Measurements from ENCODE around the gene AKT1. TPM values are rescaled to one million over a fixed set of nuclear protein-coding genes. Genes with fewer than 3 reads are reported as not detected.

The AKT1 gene
- total RNA-seq, 1 donor from 2014 or later = 92.8 TPM

- no peak for DNase-seq (ENCODE audit: extremely low spot score in 2 of 2)
- Histone ChIP-seq H3K36me3 (peaks cover 0 to 14% of the 10 kb centered on the region in 2 donors), H3K4me3 (no peak overlapping the region), H3K9me3 (no peaks in the 10 kb centered on the region), H3K27me3 (no peaks in the 10 kb centered on the region), H3K4me1 (peaks cover 11% of the 10 kb centered on the region), H3K27ac (no peak overlapping the region)
- TF ChIP-seq POLR2AphosphoS5 (IDR thresholded peaks at IDR 0.05; ENCODE audit: insufficient read depth in 1 of 2, low read depth in 1 of 2) (no peak), POLR2A (IDR thresholded peaks at IDR 0.05) (no peak)
- intact Hi-C loops (cut with DNase I) = no loop called here
Observed at GRCh38 chr14:104767634-104767918, 28.0 kb downstream of the AKT1 start.

- no peak for TF ChIP-seq CTCF (IDR thresholded peaks at IDR 0.05)
- Histone ChIP-seq H3K36me3 (peaks cover 0 to 14% of the 10 kb centered on the region in 2 donors), H3K4me3 (no peak overlapping the region), H3K9me3 (no peaks in the 10 kb centered on the region), H3K27ac (no peak overlapping the region), H3K27me3 (no peaks in the 10 kb centered on the region), H3K4me1 (peaks cover 11% of the 10 kb centered on the region)
- intact Hi-C loops (cut with DNase I) = no loop called here
- no peak for DNase-seq (ENCODE audit: extremely low spot score in 2 of 2)
Observed at GRCh38 chr14:104766863-104767633, 28.5 kb downstream of the AKT1 start.

- Histone ChIP-seq H3K4me3 (no peak overlapping the region), H3K4me1 (peaks cover 11% of the 10 kb centered on the region), H3K27ac (no peak overlapping the region), H3K9me3 (no peaks in the 10 kb centered on the region), H3K36me3 (peaks cover 0 to 7% of the 10 kb centered on the region in 2 donors), H3K27me3 (no peaks in the 10 kb centered on the region)
- DNase-seq (ENCODE audit: extremely low spot score in 2 of 2) = no peak
- intact Hi-C loops (cut with DNase I) = no loop called here
- TF ChIP-seq POLR2AphosphoS5 (IDR thresholded peaks at IDR 0.05; ENCODE audit: insufficient read depth in 1 of 2, low read depth in 1 of 2) (no peak), POLR2A (IDR thresholded peaks at IDR 0.05) (no peak), CTCF (IDR thresholded peaks at IDR 0.05) (no peak)
Observed at GRCh38 chr14:104766256-104766862, 29.2 kb downstream of the AKT1 start.

- no peak for DNase-seq (ENCODE audit: extremely low spot score in 2 of 2)
- Histone ChIP-seq H3K36me3 (no peaks in the 10 kb centered on the region), H3K27me3 (no peaks in the 10 kb centered on the region), H3K4me1 (peaks cover 11% of the 10 kb centered on the region), H3K27ac (no peak overlapping the region), H3K4me3 (no peak overlapping the region), H3K9me3 (no peaks in the 10 kb centered on the region)
- TF ChIP-seq CTCF (IDR thresholded peaks at IDR 0.05) (no peak), POLR2AphosphoS5 (IDR thresholded peaks at IDR 0.05; ENCODE audit: insufficient read depth in 1 of 2, low read depth in 1 of 2) (no peak), POLR2A (IDR thresholded peaks at IDR 0.05) (no peak)
- intact Hi-C loops (cut with DNase I) = no loop called here
Observed at GRCh38 chr14:104765517-104765916, 30.0 kb downstream of the AKT1 start.

GRCh38 chr14:104758981-104759969 is 36.3 kb downstream of the AKT1 start:
- Histone ChIP-seq H3K4me1 (peaks cover 15% of the 10 kb centered on the region), H3K4me3 (no peak overlapping the region), H3K9me3 (no peaks in the 10 kb centered on the region), H3K27me3 (no peaks in the 10 kb centered on the region), H3K27ac (no peak overlapping the region), H3K36me3 (peaks cover 0 to 29% of the 10 kb centered on the region in 2 donors)
- no peak for DNase-seq (ENCODE audit: extremely low spot score in 2 of 2)
- intact Hi-C loops (cut with DNase I) = no loop called here
- TF ChIP-seq POLR2A (IDR thresholded peaks at IDR 0.05) (no peak), CTCF (IDR thresholded peaks at IDR 0.05) (no peak), POLR2AphosphoS5 (IDR thresholded peaks at IDR 0.05; ENCODE audit: insufficient read depth in 1 of 2, low read depth in 1 of 2) (no peak)
